Heart left ventricle (tissue), 13 donors: ENCODE measurements around the gene FAM168B.

Experiments used
- POLR2A ChIP-seq, 2 donors: fragments of 450-650 bp; IDR thresholded peaks; one replicate each; pipeline ENCODE4 v1.6.1; 2017; ENCODE audit warnings: antibody characterized with exemption in 2 of 2, mild to moderate bottlenecking in 2 of 2, moderate library complexity in 2 of 2
- TF ChIP-seq, protein P1 (sequence below), 12 donors: fragments of 200-600 bp; sonication (generic) in 4 of 12; IDR thresholded peaks; one replicate each; pipeline versions ENCODE4 v1.5.0 to v1.8.0; 2018 to 2022; ENCODE audit warnings: antibody characterized with exemption in 12 of 12, mild to moderate bottlenecking in 5 of 12
- donor health status: ischemic (EF 13 %, LVEDD 7.1; RV severe dilation, severe dysfunction).
- donor health status: DM: no; HTN: yes; CAD: no.
- donor health status: DM: no; HTN: no; CAD: no.
- donor health status: ischemic (EF 25% LVEDD 6.9; RV normal size, moderate dysfunction).
- donor health status: ischemic (EF 25% LVEDD 5.7; RV mildly dilated, moderate dysfunction).
- donor health status: ischemic (EF 35%, LVEDD 5.7; RV mildly dilated, moderate dysfunction).
- donor health status: nonischemic (EF 11% LVEDD 7.7; RV severe dilation, severe dysfunction).
- donor health status: DM: yes; HTN: yes; CAD: no.
- donor health status: PGD.
- donor health status: ischemic (EF 29% LVEDD 5.4; RV normal size, mild dysfunction).
- donor health status: nonischemic (EF 23%, LVEDD 6.1; RV moderate dilation, normal function).

DNA sequence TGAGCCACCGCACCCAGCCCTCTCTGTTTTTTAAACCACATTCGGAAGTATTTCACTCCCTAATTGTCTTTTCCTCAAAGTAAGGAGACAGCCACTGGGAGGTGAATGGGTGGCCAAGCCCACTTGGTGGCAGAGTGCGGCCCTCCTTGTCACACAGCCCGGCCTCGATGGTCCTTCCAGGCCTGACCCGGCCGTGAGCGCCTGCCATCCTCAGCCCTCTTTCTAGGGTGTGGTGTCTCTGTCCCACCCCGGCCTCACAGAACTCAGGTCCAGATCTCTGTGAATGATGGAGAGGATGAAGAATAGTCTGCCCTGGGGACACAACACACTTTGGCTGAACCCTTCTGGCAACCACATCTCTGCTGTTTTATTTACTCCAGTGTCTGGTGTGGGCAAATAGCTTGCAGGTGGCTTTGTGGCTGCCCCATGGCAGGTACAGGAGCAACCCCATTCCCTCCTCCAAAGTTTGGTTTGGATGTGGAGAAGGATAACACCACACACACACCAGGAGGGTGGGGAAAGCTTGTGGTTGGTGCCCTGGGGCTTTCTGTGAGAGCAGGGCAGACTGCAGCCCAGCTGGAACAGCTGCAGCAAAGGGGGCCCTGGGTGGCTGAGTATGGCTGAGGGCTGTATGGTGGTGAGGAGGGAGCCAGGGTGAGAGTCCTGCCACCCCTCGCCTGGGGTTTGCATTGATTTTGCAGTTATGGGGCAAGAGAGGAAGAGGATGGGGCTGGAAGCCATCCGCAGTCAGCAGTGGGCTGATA is 88.6 kb downstream of the FAM168B start:
- no peak for TF ChIP-seq POLR2A (IDR thresholded peaks at IDR 0.05)
- TF ChIP-seq, protein P1, sequence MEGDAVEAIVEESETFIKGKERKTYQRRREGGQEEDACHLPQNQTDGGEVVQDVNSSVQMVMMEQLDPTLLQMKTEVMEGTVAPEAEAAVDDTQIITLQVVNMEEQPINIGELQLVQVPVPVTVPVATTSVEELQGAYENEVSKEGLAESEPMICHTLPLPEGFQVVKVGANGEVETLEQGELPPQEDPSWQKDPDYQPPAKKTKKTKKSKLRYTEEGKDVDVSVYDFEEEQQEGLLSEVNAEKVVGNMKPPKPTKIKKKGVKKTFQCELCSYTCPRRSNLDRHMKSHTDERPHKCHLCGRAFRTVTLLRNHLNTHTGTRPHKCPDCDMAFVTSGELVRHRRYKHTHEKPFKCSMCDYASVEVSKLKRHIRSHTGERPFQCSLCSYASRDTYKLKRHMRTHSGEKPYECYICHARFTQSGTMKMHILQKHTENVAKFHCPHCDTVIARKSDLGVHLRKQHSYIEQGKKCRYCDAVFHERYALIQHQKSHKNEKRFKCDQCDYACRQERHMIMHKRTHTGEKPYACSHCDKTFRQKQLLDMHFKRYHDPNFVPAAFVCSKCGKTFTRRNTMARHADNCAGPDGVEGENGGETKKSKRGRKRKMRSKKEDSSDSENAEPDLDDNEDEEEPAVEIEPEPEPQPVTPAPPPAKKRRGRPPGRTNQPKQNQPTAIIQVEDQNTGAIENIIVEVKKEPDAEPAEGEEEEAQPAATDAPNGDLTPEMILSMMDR (IDR thresholded peaks at IDR 0.05), result no peak
